Amniotic epithelial cell (primary cell): ENCODE data around the gene FBXO30.

Source experiments
- DNase-seq: peaks from one replicate; pipeline ENCODE4 v3.0.0-alpha.2; 2010; ENCODE audit warnings: low read depth

FBXO30 gene

GRCh38 chr6:145749632-145750031, 65.0 kb downstream of the FBXO30 start:
- peak; percentile 92 for DNase-seq

GRCh38 chr6:145745861-145746260, 68.7 kb downstream of the FBXO30 start:
- DNase-seq, result no peak

DNA sequence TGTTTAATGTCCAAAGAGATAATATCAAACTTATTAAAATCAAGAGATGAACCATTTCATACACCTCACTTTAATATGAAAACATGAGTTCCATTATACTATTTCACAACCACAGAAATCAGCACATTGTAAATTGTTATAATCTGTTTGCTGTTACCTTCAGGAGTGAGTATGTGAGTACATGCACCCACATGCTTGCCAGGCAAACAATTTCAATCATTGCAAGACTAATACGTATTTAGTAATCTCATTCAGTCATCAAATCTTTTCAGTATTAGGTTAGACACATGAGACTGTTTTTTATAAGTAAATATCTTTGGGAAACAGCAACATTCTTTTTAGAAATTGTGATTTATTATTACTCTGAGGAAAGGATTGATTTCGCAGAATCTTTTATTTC, 70.0 kb downstream of the FBXO30 start:
- DNase-seq, result no peak
